ENCODE results near the gene SPC24. TPM values are rescaled to one million over a fixed set of nuclear protein-coding genes. Genes with fewer than 3 reads are reported as not detected.

SPC24 gene
- total and polyA plus RNA-seq, 3 donors from 2014 or later, result 5.4 to 7.4 (median 7.1) TPM

- Histone ChIP-seq H3K36me3 (ENCODE audit: low read depth, missing control alignments) (no peaks in the 10 kb centered on the region), H3K27me3 (no peaks in the 10 kb centered on the region), H3K27ac (no peak overlapping the region), H3K9me3 (no peaks in the 10 kb centered on the region), H3K4me1 (peaks cover 8% of the 10 kb centered on the region), H3K4me3 (no peak overlapping the region)
- intact Hi-C loops (cut with DNase I; ENCODE audit: low total_unique reads), result no loop called here
- 93 to 94% methylated on average over 9 of the region's 9 CpGs for WGBS, 2 donors
- TF ChIP-seq, protein P1, sequence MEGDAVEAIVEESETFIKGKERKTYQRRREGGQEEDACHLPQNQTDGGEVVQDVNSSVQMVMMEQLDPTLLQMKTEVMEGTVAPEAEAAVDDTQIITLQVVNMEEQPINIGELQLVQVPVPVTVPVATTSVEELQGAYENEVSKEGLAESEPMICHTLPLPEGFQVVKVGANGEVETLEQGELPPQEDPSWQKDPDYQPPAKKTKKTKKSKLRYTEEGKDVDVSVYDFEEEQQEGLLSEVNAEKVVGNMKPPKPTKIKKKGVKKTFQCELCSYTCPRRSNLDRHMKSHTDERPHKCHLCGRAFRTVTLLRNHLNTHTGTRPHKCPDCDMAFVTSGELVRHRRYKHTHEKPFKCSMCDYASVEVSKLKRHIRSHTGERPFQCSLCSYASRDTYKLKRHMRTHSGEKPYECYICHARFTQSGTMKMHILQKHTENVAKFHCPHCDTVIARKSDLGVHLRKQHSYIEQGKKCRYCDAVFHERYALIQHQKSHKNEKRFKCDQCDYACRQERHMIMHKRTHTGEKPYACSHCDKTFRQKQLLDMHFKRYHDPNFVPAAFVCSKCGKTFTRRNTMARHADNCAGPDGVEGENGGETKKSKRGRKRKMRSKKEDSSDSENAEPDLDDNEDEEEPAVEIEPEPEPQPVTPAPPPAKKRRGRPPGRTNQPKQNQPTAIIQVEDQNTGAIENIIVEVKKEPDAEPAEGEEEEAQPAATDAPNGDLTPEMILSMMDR (IDR thresholded peaks at IDR 0.05), result no peak
- TF ChIP-seq POLR2A (IDR thresholded peaks at IDR 0.05), result no peak
- no peak for DNase-seq
Observed at GRCh38 chr19:11177592-11177991, 22.0 kb upstream of the SPC24 start.

GRCh38 chr19:11176466-11177193 lies 21.0 kb upstream of the SPC24 start:
- no peaks in the 10 kb centered on the region for H3K27me3 ChIP-seq
- H3K36me3 ChIP-seq (ENCODE audit: low read depth, missing control alignments), result no peaks in the 10 kb centered on the region
- TF ChIP-seq POLR2A (IDR thresholded peaks at IDR 0.05), result no peak
- TF ChIP-seq, protein P1 (IDR thresholded peaks at IDR 0.05), result no peak
- intact Hi-C loops (cut with DNase I; ENCODE audit: low total_unique reads), result no loop called here
- no peak overlapping the region for H3K27ac ChIP-seq
- WGBS, 2 donors, result 85 to 93% methylated on average over 18 of the region's 18 CpGs
- H3K4me3 ChIP-seq, result no peak overlapping the region
- H3K4me1 ChIP-seq, result peaks cover 8% of the 10 kb centered on the region
- DNase-seq, result no peak
- H3K9me3 ChIP-seq, result no peaks in the 10 kb centered on the region

GRCh38 chr19:11175920-11176319 lies 20.3 kb upstream of the SPC24 start:
- peaks cover 8% of the 10 kb centered on the region for H3K4me1 ChIP-seq

GRCh38 chr19:11174336-11174735 lies 18.8 kb upstream of the SPC24 start:
- no peak overlapping the region for H3K4me3 ChIP-seq
- intact Hi-C loops (cut with DNase I; ENCODE audit: low total_unique reads), result no loop called here
- H3K36me3 ChIP-seq (ENCODE audit: low read depth, missing control alignments), result no peaks in the 10 kb centered on the region
- TF ChIP-seq, protein P1 (IDR thresholded peaks at IDR 0.05), result no peak
- no peak for TF ChIP-seq POLR2A (IDR thresholded peaks at IDR 0.05)
- no peaks in the 10 kb centered on the region for H3K9me3 ChIP-seq
- peaks cover 2% of the 10 kb centered on the region for H3K4me1 ChIP-seq
- no peak overlapping the region for H3K27ac ChIP-seq
- DNase-seq, result no peak
- H3K27me3 ChIP-seq, result no peaks in the 10 kb centered on the region
- 97 to 99% methylated on average over 26 to 27 of the region's 27 CpGs for WGBS, 2 donors

More at GRCh38 chr19:11175920-11176319, 20.3 kb upstream of the SPC24 start:
- no peak for TF ChIP-seq POLR2A (IDR thresholded peaks at IDR 0.05)
- TF ChIP-seq, protein P1 (IDR thresholded peaks at IDR 0.05), result no peak
- H3K9me3 ChIP-seq, result no peaks in the 10 kb centered on the region
- no peak overlapping the region for H3K27ac ChIP-seq
- DNase-seq, result no peak
- intact Hi-C loops (cut with DNase I; ENCODE audit: low total_unique reads), result no loop called here
- no peaks in the 10 kb centered on the region for H3K27me3 ChIP-seq
- H3K4me3 ChIP-seq, result no peak overlapping the region
- 87 to 88% methylated on average over 7 of the region's 7 CpGs for WGBS, 2 donors
- H3K36me3 ChIP-seq (ENCODE audit: low read depth, missing control alignments), result no peaks in the 10 kb centered on the region

Measured in testis (tissue), 3 donors.